Measurements from ENCODE around the gene SPATA16. TPM values are rescaled to one million over a fixed set of nuclear protein-coding genes. Genes with fewer than 3 reads are reported as not detected.

SPATA16 gene
- total and polyA plus RNA-seq, 2 donors (not counting 3 experiments of a cell fraction or from before 2014, with no cell fraction given) = not detected

- no peaks in the 10 kb centered on the region for H3K27me3 ChIP-seq (ENCODE audit: control insufficient read depth in 2 of 2, insufficient read depth in 2 of 2, low read length in 2 of 2)
- peaks cover 18% of the 10 kb centered on the region for H3K4me1 ChIP-seq (ENCODE audit: control insufficient read depth, extremely low read depth, insufficient read depth, low read length)
- BruUV-seq (replicated peaks) = no TSS peak
- H4K20me1 ChIP-seq (replicated peaks; ENCODE audit: control insufficient read depth, extremely low read depth, insufficient read depth, low read length) = no peaks in the 10 kb centered on the region
- no peaks in the 10 kb centered on the region for H3K9me3 ChIP-seq (replicated peaks; ENCODE audit: control insufficient read depth, insufficient read depth, low read length)
- H3K4me3 ChIP-seq (replicated peaks in 1 of 3; ENCODE audit: insufficient read depth in 1 of 3, low read depth in 1 of 3, low read length in 3 of 3) = no peak overlapping the region
- intact Hi-C loops (cut with micrococcal nuclease) (no loop called here), dilution Hi-C loops (cut with MboI; ENCODE audit: extremely low pct_ligation_motif_present, low sequenced_read_pairs) (no loop called here)
- no peak overlapping the region for H3K4me2 ChIP-seq (ENCODE audit: insufficient read depth, low read length)
- no peak overlapping the region for H3K9ac ChIP-seq (replicated peaks; ENCODE audit: extremely low read depth, insufficient read depth, low read length)
- ChIA-PET CTCF (interaction anchor here (1.3 to 1.6 kb wide), 2 partner anchors 12 to 27 kb away, joined by 3 to 4 read pairs; no protein-coding TSS in a partner anchor), POLR2A (no interaction called here)
- H3K27ac ChIP-seq (ENCODE audit: insufficient read depth, low read depth, low read length) = no peak overlapping the region
- DNase-seq (ENCODE audit: low read depth, low spot score) = no peak
- no peaks in the 10 kb centered on the region for H3K79me2 ChIP-seq (ENCODE audit: control insufficient read depth, insufficient read depth, low read length)
- H3K9me1 ChIP-seq (replicated peaks; ENCODE audit: control insufficient read depth, extremely low read depth, insufficient read depth, low read length) = no peaks in the 10 kb centered on the region
- no peak overlapping the region for H2AFZ ChIP-seq (ENCODE audit: low read depth, low read length)
- no peak for FAIRE-seq
- no peaks in the 10 kb centered on the region for H3K36me3 ChIP-seq (ENCODE audit: control insufficient read depth in 2 of 2, extremely low read depth in 1 of 2, insufficient read depth in 2 of 2, low read length in 2 of 2)
- TF ChIP-seq JUN (IDR thresholded peaks at IDR 0.05; ENCODE audit: borderline replicate concordance, insufficient read depth, insufficient read length, low read depth) (no peak), POLR2A (IDR thresholded peaks at IDR 0.05; ENCODE audit: low read depth, low read length) (no peak), FOS (IDR thresholded peaks at IDR 0.05; ENCODE audit: borderline replicate concordance, insufficient read depth, low read length) (no peak), MYC (IDR thresholded peaks at IDR 0.05; ENCODE audit: low read depth, low read length) (no peak), GATA2 (IDR thresholded peaks at IDR 0.05; ENCODE audit: insufficient read depth, insufficient read length, low read depth, low read length) (no peak), MAX (IDR thresholded peaks at IDR 0.05; ENCODE audit: insufficient read depth, insufficient read length) (no peak), EZH2 (IDR thresholded peaks at IDR 0.05; ENCODE audit: borderline replicate concordance, low read depth, low read length, severe bottlenecking) (no peak), CTCF (IDR thresholded peaks at IDR 0.05; ENCODE audit: extremely low read depth in 1 of 2, insufficient read depth in 1 of 2, low read depth in 1 of 2, low read length in 2 of 2) (no peak), POLR2AphosphoS5 (IDR thresholded peaks at IDR 0.05; ENCODE audit: insufficient read depth, low read depth, low read length) (no peak)
Observed at GRCh38 chr3:172903642-172904320, 237.3 kb downstream of the SPATA16 start.
